ENCODE results near the gene DUS3L.

DUS3L gene

GRCh38 chr19:5822181-5822844 is 31.4 kb upstream of the DUS3L start:
- no peak for DNase-seq (ENCODE audit: low read depth in 2 of 2)

- DNase-seq (ENCODE audit: low read depth in 2 of 2): no peak
Observed at GRCh38 chr19:5821521-5822180, 30.7 kb upstream of the DUS3L start.

DNA sequence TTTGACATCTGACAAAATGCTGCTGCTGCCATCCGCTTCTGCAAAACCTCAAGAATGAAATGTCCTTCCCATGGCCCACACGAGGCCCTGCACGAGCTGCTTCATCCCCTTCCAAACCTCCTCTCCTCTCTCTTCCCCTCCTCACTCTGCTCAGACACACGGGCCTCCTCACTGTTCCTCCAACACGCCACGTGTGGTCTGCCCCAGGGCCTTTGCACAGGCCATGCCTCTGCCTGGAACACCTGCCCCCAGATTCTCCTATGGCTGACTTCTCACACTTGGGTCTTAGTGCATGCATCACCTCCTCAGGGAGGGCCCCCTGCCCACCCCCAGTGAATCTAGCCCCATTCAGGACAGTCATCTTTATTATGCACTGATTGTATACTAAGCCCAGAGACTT is 29.8 kb upstream of the DUS3L start:
- DNase-seq (ENCODE audit: low read depth in 2 of 2): no peak

DNA sequence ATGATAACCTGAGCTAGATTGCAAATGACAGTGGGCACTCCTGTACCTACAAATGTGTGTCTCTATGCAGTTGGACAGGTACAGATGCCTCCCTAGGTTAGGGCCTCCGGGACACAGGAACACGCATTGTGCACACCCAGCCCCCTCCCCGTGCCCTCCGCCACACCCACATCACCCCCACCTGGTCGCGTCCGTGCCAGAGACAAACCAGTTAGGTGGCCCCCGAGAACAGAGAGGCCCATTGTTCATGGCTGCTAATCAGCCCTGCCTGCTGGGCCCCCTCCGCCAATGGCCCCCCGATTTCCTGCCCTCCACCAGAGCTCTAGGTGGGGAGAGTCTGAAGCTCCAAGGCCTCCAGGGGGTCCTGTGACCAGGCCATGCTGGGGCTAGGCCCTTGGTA is 27.6 kb upstream of the DUS3L start:
- DNase-seq (ENCODE audit: low read depth in 2 of 2): no peak

GRCh38 chr19:5817218-5817617 is 26.3 kb upstream of the DUS3L start:
- no peak for DNase-seq (ENCODE audit: low read depth in 2 of 2)

DNA sequence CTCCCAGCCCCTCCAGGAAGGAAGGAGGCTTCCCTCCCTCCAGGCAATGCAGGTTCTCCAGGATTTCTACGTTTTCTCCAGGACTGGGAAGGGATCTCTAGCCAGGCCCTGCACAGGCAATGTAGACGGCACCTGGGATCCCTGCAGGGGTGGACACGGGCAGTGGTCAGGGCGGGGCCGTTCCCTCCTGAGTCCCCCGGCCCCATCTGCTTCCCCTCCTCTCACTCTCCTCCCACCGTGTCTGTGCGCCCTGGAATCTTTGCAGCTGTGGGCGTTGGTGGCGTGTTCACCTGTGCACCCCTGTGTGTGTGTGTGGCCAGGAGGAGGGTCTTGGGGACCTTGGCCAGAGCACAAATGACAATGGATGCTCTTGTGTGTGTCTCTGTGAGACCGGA is 23.9 kb upstream of the DUS3L start:
- no peak for DNase-seq (ENCODE audit: low read depth in 2 of 2)

DNA sequence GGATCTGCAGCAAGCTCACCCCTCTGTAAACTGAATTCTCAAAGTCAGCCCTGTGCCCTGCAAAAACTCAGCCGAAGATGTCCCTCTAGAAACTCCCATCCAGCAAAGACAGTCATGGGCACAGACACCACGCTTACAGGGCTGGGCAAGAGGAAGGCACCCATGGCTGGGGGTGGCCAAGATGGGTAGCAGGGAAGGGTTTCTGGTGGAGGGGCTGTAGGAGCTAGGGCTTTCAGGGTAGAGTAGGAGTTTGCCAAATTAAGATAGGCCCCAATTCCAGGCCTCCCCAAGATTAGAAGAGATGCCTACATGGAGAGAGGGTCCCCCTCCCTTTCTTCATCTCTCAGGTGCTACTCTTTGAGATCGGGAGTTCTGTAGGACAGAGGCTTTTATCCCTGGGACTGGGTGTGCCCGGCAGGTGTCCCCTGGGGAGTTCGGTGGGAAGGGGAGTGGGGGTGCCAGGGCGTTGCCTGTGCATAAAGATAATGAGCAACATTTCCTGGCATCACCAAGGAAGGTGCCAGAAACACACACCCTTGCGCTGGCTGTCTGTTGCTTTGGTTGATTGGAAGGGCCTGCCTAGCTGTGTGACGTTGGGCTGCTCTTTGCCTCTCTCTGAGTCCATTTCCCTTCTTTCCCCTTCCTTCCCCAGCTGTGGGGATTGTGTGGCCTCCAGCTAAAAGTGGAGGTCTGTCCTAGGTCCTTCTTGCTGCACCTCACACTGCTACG is 23.3 kb upstream of the DUS3L start:
- DNase-seq (ENCODE audit: low read depth in 2 of 2): no peak

GRCh38 chr19:5811117-5811516 is 20.2 kb upstream of the DUS3L start:
- no peak for DNase-seq (ENCODE audit: low read depth in 2 of 2)

- no peak for DNase-seq (ENCODE audit: low read depth in 2 of 2)
Observed at GRCh38 chr19:5809469-5809868, 18.5 kb upstream of the DUS3L start.

DNA sequence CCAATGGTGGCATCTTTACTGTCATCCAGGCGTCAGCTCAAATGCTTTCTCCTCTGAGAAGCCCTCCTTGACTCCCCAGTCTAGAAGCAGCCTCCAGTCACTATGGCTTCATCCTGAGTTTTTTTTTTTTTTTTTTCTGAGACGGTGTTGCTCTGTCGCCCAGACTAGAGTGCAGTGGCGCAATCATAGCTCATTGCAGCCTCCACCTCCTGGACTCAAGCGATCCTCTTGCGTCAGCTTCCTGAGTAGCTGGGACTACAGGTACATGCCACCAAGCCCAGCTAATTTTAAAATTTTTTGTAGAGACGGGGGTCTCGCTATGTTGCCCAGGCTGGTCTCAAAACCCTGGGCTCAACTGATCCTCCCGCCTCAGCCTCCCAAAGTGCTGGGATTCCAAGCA is 18.1 kb upstream of the DUS3L start:
- no peak for DNase-seq (ENCODE audit: low read depth in 2 of 2)

DNA sequence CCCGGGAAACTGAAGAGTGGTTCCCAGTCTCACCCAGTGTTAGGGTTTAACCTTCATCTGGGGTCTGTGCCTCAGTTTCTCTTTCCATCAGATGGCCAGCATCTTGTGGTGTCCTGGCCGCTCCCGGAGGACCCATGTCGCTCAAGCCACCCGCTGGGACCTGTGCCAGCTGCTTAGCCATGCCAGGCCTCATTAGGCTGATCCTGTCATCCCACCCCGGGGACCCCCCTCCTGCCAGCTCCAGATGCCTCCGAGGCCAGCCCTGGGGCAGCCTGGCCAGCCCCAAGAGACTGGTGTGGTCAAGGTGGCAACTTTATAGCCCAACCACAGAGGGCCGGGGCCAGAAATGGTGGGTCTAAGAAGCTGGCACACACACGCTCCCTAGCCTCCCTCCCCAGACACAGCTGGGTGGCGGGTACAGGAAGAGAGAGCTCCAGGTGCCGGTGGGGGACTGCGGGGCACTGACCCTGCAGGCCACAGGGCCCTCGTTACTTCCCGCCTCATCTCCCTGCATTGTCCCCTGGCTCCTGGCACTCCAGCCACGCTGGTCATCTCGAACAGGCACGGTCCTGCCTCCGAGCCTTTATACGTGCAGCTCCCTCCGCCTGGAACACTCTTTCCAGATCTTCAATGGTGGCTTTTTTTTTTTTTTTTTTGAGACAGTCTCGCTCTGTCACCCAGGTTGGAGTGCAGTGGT is 17.3 kb upstream of the DUS3L start:
- DNase-seq (ENCODE audit: low read depth in 2 of 2): no peak

DNA sequence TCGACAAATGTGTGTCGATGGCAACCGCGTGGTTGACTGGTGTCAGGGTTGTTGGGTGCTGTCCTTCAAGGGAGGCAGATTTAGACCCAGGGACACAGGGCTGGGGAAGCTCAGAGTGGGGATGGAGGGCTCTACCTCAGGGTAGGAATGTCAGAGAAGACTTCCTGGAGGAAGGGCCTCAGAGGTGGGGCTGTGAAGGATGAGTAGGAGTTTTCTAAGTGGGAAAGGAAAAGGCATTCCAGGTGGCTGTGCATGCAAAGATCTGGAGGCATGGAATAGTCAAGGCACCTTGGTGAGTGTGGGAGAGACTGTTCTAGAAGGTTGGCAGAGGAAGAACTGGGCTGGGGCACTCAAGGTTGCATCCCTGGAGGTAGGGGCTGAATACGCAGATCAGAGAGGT is 15.9 kb upstream of the DUS3L start:
- no peak for DNase-seq (ENCODE audit: low read depth in 2 of 2)

DNA sequence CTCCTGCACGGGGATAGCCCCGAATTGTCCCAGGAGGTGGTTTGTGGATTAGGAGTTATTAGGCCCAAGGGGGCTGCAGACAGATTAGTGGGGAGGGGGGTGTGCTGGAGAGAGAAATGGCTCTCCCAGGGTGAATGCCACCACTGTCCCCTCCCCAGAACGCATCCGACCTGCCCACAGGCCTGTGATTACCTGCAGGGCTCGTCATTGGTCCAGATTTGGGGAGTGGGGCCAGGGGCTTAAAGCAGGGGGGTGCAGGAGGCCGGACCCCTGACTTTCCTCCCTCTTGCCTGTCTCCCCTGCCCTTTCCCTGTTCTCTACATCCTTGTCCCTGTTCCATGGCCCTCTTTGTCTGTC is 15.1 kb upstream of the DUS3L start:
- no peak for DNase-seq (ENCODE audit: low read depth in 2 of 2)

GRCh38 chr19:5805462-5806132 is 14.6 kb upstream of the DUS3L start:
- DNase-seq (ENCODE audit: low read depth in 2 of 2): peak in 1 of 2 donors; percentile 58

DNA sequence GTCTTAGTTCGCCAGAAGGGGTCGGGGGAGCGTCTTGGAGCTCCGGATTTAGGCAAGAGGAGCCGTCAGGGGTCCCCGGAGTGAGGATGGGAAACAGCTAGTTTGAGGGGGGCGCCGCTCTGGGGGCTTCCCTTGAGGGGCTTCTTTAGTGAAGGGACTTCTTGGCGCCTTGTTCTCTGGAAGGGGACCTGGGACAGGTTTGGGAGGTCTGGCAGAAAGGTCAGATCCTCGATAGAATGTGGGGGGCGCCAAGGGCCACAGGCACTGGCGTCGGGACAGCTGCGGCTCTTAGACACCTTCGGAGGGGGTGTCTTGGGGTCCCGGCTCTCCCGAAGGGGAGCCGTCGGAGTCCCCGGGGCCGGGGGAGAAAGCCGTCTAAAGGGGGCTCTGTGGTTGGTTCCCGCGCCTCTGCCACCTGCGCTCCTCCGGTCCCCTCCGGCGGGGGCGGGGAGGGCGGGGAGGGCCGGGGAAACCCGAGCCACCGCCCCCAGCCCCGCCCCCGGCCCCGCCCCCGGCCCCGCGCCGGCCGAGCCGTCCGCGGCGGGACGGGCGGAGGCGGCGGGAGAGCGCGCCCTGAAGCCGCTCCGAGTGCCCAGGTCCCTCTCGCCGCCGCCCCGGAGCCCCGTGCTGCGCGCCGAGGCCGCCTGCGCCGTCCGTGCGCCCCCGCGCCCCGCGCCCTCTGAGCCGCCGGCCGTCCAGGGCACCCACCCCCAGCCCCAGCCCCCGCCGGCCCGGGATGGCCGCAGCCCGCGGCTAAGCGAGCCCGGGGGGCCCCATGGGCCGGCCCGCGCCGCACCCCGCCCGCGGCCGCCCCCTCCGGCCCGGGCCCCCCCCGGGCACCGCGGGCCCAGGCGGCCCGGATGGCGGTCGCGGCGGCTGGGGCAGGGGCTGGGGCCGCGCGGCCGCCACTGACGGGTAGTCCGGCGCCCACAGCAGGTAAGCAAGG is 13.8 kb upstream of the DUS3L start, which contains the start of gene NRTN:
NRTN (plus strand) TSS at position 552 of the 946 bp plus-strand sequence. CDS start 19,099 bp downstream, outside the sequence.
- no peak for DNase-seq (ENCODE audit: low read depth in 2 of 2)

DNA sequence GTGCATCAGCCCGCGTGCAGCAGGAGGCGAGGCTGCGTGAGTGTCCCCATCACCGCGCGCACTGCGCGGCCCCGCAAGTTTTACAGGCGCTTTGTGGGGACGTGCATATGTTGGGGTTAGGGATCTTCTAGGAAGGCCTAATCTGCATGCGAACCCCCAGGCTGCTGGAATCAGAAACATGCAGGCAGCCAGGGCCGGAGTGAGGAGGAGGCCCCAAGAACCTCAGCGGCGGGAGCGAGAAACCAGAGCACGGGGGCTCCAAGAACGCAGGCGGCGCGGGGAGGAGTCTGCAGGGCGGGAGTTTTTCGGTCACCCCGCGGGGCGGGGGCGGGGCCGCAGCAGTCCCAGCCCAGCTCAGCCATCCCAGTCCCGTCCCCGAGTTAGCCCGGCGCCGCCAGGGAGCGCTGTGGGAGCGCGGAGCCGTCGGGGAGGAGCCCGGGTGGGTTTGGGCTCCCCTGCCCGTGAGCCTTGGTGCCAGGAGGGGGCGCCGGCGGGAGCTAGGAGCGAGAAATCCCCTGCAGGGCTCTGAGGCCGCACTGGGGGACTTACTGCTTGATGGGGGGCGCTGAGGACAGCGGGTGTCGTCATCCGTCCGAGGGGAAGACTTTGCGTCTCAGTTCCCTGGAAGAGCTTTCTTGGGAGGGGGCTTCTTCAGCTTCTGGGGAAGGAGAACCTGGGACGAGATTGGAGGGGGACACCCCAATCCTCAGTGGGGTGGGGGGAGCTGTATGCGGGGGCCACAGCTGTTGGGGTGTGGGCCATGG is 13.0 kb upstream of the DUS3L start:
- DNase-seq (ENCODE audit: low read depth in 2 of 2): peak; percentile 90 to 94

GRCh38 chr19:5803441-5803751 is 12.4 kb upstream of the DUS3L start:
- no peak for DNase-seq (ENCODE audit: low read depth in 2 of 2)

- DNase-seq (ENCODE audit: low read depth in 2 of 2): no peak
Observed at GRCh38 chr19:5801796-5802619, 11.0 kb upstream of the DUS3L start.
